Activated CD4-positive, alpha-beta memory T cell treated with anti-CD3 and anti-CD28 coated beads for 36 hours (primary cell): Measurements from ENCODE around the gene TANK. TPM values are rescaled to one million over a fixed set of nuclear protein-coding genes. Genes with fewer than 3 reads are reported as not detected.
"Not testable (repeated sequence)": the region's sequence is repeated elsewhere in the genome, so short reads cannot be mapped to it uniquely, and the experiment has no call there.

Experiments used
- CTCF ChIA-PET: fragments of 350-600 bp; sonication (Branson Sonifier 250); formaldehyde crosslinking; loops from one replicate; lab custom pipeline; 2021; ENCODE audit warnings: antibody characterized with exemption, inconsistent platforms; lab: Charles Lee
- POLR2A ChIA-PET: fragments of 350-600 bp; sonication (Branson Sonifier 250); formaldehyde crosslinking; loops from one replicate; lab custom pipeline; 2021; ENCODE audit warnings: antibody characterized with exemption; lab: Charles Lee
- DNase-seq: peaks from one replicate; pipeline ENCODE4 v3.0.0-alpha.2; 2020
- H3K27ac Mint-ChIP-seq: one replicate; pipeline ENCODE4 v1.8.0; 2021; ENCODE audit warnings: mixed read lengths
- H3K27me3 Mint-ChIP-seq: one replicate; pipeline ENCODE4 v1.8.0; 2021; ENCODE audit warnings: mixed read lengths
- H3K36me3 Mint-ChIP-seq: one replicate; pipeline ENCODE4 v1.8.0; 2021; ENCODE audit warnings: mixed read lengths
- H3K4me1 Mint-ChIP-seq: one replicate; pipeline ENCODE4 v1.8.0; 2021; ENCODE audit warnings: low read depth, mixed read lengths
- H3K4me3 Mint-ChIP-seq: one replicate; pipeline ENCODE4 v1.8.0; 2021; ENCODE audit warnings: mild to moderate bottlenecking, mixed read lengths
- H3K9me3 Mint-ChIP-seq: one replicate; pipeline ENCODE4 v1.8.0; 2021; ENCODE audit warnings: mixed read lengths
- intact Hi-C: fragments of 100-400 bp; cut with micrococcal nuclease; formaldehyde crosslinking; loops from one replicate; pipeline ENCODE4 v1.15.1; 2023
- total RNA-seq, 2 experiments: library from RNA; stranded (reverse); gene quantifications; one replicate each; pipeline ENCODE4 v1.2.3, GENCODE V29; 2021

Gene TANK
- total RNA-seq, 2 experiments from 2014 or later = 71.4 to 74.1 TPM

GRCh38 chr2:161237392-161238264 is 77.4 kb downstream of the TANK start:
- Mint-ChIP-seq H3K36me3 (peaks cover 9% of the 10 kb centered on the region), H3K4me1 (peaks cover 43% of the 10 kb centered on the region), H3K27me3 (no peaks in the 10 kb centered on the region), H3K9me3 (no peaks in the 10 kb centered on the region), H3K4me3 (peak overlapping the region; percentile 83), H3K27ac (peak overlapping the region; percentile 60)
- DNase-seq = peak; percentile 66
- ChIA-PET POLR2A (interaction anchor here (0.5 to 1.8 kb wide), 3 partner anchors 9 to 69 kb away, joined by 3 to 6 read pairs (median 3); no protein-coding TSS in a partner anchor), CTCF (interaction anchor here (1.4 to 1.6 kb wide), 2 partner anchors 13 to 14 kb away, joined by 5 to 7 read pairs; no protein-coding TSS in a partner anchor)
- intact Hi-C loops = loop anchor here (2.0 to 5.0 kb wide), 2 partner anchors 71 to 180 kb away; partner anchors contain the start of genes PSMD14 and TBR1

- intact Hi-C loops = loop anchor here (5.0 kb wide), 1 partner anchor 179 kb away; the partner anchor contains the start of gene TBR1
- ChIA-PET POLR2A (interaction anchor here (1.8 kb wide), 1 partner anchor 12 kb away, joined by 6 read pairs; no protein-coding TSS in a partner anchor), CTCF (interaction anchor here (1.6 kb wide), 1 partner anchor 12 kb away, joined by 5 read pairs; no protein-coding TSS in a partner anchor)
- Mint-ChIP-seq H3K9me3 (no peaks in the 10 kb centered on the region), H3K36me3 (peaks cover 9% of the 10 kb centered on the region), H3K27ac (peak overlapping the region; percentile 60), H3K4me3 (peak overlapping the region; percentile 83), H3K27me3 (no peaks in the 10 kb centered on the region), H3K4me1 (peaks cover 48% of the 10 kb centered on the region)
- DNase-seq = peak; percentile 16
Observed at GRCh38 chr2:161238265-161238559, 78.0 kb downstream of the TANK start.

- ChIA-PET CTCF (no interaction called here), POLR2A (interaction anchor here (1.8 kb wide), 1 partner anchor 11 kb away, joined by 6 read pairs; no protein-coding TSS in a partner anchor)
- peaks cover 9% of the 10 kb centered on the region for H3K36me3 Mint-ChIP-seq
- H3K4me1 Mint-ChIP-seq = peaks cover 52% of the 10 kb centered on the region
- no peaks in the 10 kb centered on the region for H3K9me3 Mint-ChIP-seq
- peak overlapping the region; percentile 65 for H3K27ac Mint-ChIP-seq
- peak; percentile 71 for DNase-seq
- intact Hi-C loops = loop anchor here (5.0 kb wide), 1 partner anchor 179 kb away; the partner anchor contains the start of gene TBR1
- H3K27me3 Mint-ChIP-seq = no peaks in the 10 kb centered on the region
- peak overlapping the region; percentile 83 for H3K4me3 Mint-ChIP-seq
Observed at GRCh38 chr2:161238560-161239325, 78.5 kb downstream of the TANK start.

- ChIA-PET CTCF (interaction anchor here (0.6 to 1.5 kb wide), 2 partner anchors 16 to 147 kb away, joined by 3 to 9 read pairs; no protein-coding TSS in a partner anchor), POLR2A (no interaction called here)
- peaks cover 52% of the 10 kb centered on the region for H3K4me1 Mint-ChIP-seq
Observed at GRCh38 chr2:161239326-161240109, 79.3 kb downstream of the TANK start.

GRCh38 chr2:161241894-161242293 is 81.7 kb downstream of the TANK start:
- ChIA-PET POLR2A (no interaction called here), CTCF (interaction anchor here (1.0 to 1.2 kb wide), 2 partner anchors 18 to 31 kb away, joined by 3 to 9 read pairs; no protein-coding TSS in a partner anchor)
- Mint-ChIP-seq H3K27ac (no peak overlapping the region), H3K27me3 (no peaks in the 10 kb centered on the region), H3K9me3 (no peaks in the 10 kb centered on the region), H3K4me3 (no peak overlapping the region), H3K4me1 (peaks cover 61% of the 10 kb centered on the region), H3K36me3 (peaks cover 9% of the 10 kb centered on the region)
- intact Hi-C loops = loop anchor here (10.0 kb wide), 1 partner anchor 813 kb away; no protein-coding TSS in a partner anchor
- no peak for DNase-seq

More at GRCh38 chr2:161239326-161240109, 79.3 kb downstream of the TANK start:
- intact Hi-C loops = loop anchor here (5.0 to 10.0 kb wide), 2 partner anchors 178 to 815 kb away; partner anchors contain the start of gene TBR1
- Mint-ChIP-seq H3K27me3 (no peaks in the 10 kb centered on the region), H3K36me3 (peaks cover 10% of the 10 kb centered on the region), H3K4me3 (peak overlapping the region; percentile 35), H3K9me3 (no peaks in the 10 kb centered on the region), H3K27ac (no peak overlapping the region)
- DNase-seq = no peak

- DNase-seq = no peak
- H3K4me3 Mint-ChIP-seq = peak overlapping the region; percentile 89
- intact Hi-C loops = loop anchor here (10.0 kb wide), 1 partner anchor 811 kb away; no protein-coding TSS in a partner anchor
- peaks cover 6% of the 10 kb centered on the region for H3K36me3 Mint-ChIP-seq
- H3K27me3 Mint-ChIP-seq = no peaks in the 10 kb centered on the region
- peaks cover 58% of the 10 kb centered on the region for H3K4me1 Mint-ChIP-seq
- peak overlapping the region; percentile 91 for H3K27ac Mint-ChIP-seq
- CTCF ChIA-PET = interaction anchor here (0.9 to 1.0 kb wide), 3 partner anchors 20 to 136 kb away, joined by 3 to 5 read pairs (median 4); no protein-coding TSS in a partner anchor
- POLR2A ChIA-PET = interaction anchor here (1.0 kb wide), 1 partner anchor 65 kb away, joined by 4 read pairs; the partner anchor contains the start of gene PSMD14
- H3K9me3 Mint-ChIP-seq = no peaks in the 10 kb centered on the region
Observed at GRCh38 chr2:161243312-161243711, 83.1 kb downstream of the TANK start.

- Mint-ChIP-seq H3K4me1 (peaks cover 54% of the 10 kb centered on the region), H3K4me3 (peak overlapping the region; percentile 89), H3K9me3 (no peaks in the 10 kb centered on the region), H3K27ac (peak overlapping the region; percentile 91), H3K36me3 (peaks cover 6% of the 10 kb centered on the region), H3K27me3 (no peaks in the 10 kb centered on the region)
- ChIA-PET POLR2A (no interaction called here), CTCF (interaction anchor here (1.6 kb wide), 1 partner anchor 21 kb away, joined by 5 read pairs; no protein-coding TSS in a partner anchor)
- intact Hi-C loops = loop anchor here (1.0 to 10.0 kb wide), 4 partner anchors 64 to 811 kb away; partner anchors contain the start of gene PSMD14
- DNase-seq = peak; percentile 34
Observed at GRCh38 chr2:161243905-161244304, 83.7 kb downstream of the TANK start.

- intact Hi-C loops = loop anchor here (1.0 to 10.0 kb wide), 4 partner anchors 64 to 810 kb away; partner anchors contain the start of gene PSMD14
- H3K4me1 Mint-ChIP-seq = peaks cover 54% of the 10 kb centered on the region
- DNase-seq = peak; percentile 80
- H3K4me3 Mint-ChIP-seq = peak overlapping the region; percentile 89
- H3K36me3 Mint-ChIP-seq, H3K27me3 Mint-ChIP-seq, H3K9me3 Mint-ChIP-seq, POLR2A ChIA-PET: not testable (repeated sequence)
- H3K27ac Mint-ChIP-seq = peak overlapping the region; percentile 91
- CTCF ChIA-PET = interaction anchor here (0.8 to 1.6 kb wide), 3 partner anchors 9 to 21 kb away, joined by 3 to 5 read pairs (median 4); no protein-coding TSS in a partner anchor
Observed at GRCh38 chr2:161244387-161245260, 84.4 kb downstream of the TANK start.

- peak overlapping the region; percentile 84 for H3K4me3 Mint-ChIP-seq
- ChIA-PET POLR2A (no interaction called here), CTCF (interaction anchor here (0.8 to 1.6 kb wide), 3 partner anchors 9 to 22 kb away, joined by 3 to 5 read pairs (median 4); no protein-coding TSS in a partner anchor)
- H3K36me3 Mint-ChIP-seq = peaks cover 6% of the 10 kb centered on the region
- H3K27ac Mint-ChIP-seq = peak overlapping the region; percentile 86
- no peaks in the 10 kb centered on the region for H3K27me3 Mint-ChIP-seq
- H3K4me1 Mint-ChIP-seq = peaks cover 50% of the 10 kb centered on the region
- intact Hi-C loops = loop anchor here (2.0 to 10.0 kb wide), 2 partner anchors 168 to 810 kb away; no protein-coding TSS in a partner anchor
- no peak for DNase-seq
- no peaks in the 10 kb centered on the region for H3K9me3 Mint-ChIP-seq
Observed at GRCh38 chr2:161245261-161245553, 85.0 kb downstream of the TANK start.

GRCh38 chr2:161245671-161246070 is 85.4 kb downstream of the TANK start:
- Mint-ChIP-seq H3K27me3 (no peaks in the 10 kb centered on the region), H3K9me3 (no peaks in the 10 kb centered on the region), H3K4me3 (peak overlapping the region; percentile 84), H3K4me1 (peaks cover 51% of the 10 kb centered on the region), H3K27ac (peak overlapping the region; percentile 86), H3K36me3 (peaks cover 6% of the 10 kb centered on the region)
- ChIA-PET POLR2A (no interaction called here), CTCF (interaction anchor here (1.0 to 1.4 kb wide), 3 partner anchors 15 to 109 kb away, joined by 3 to 4 read pairs (median 4); no protein-coding TSS in a partner anchor)
- DNase-seq = no peak
- intact Hi-C loops = loop anchor here (2.0 to 10.0 kb wide), 2 partner anchors 169 to 809 kb away; no protein-coding TSS in a partner anchor
